ENCODE results near the gene PTOV1. TPM values are rescaled to one million over a fixed set of nuclear protein-coding genes. Genes with fewer than 3 reads are reported as not detected.
A peak's percentile ranks its signal among the peaks of the same experiment; 100 is the strongest.

The PTOV1 gene
- total RNA-seq, 2 donors from 2014 or later: 110 TPM

GRCh38 chr19:49872245-49873128 lies 21.5 kb downstream of the PTOV1 start:
- H3K27ac Mint-ChIP-seq: peak overlapping the region in 1 of 2 donors; percentile 52
- H3K9me3 Mint-ChIP-seq: no peaks in the 10 kb centered on the region
- ATAC-seq (no peak), DNase-seq (ENCODE audit: low spot score in 2 of 2) (no peak)
- H3K36me3 Mint-ChIP-seq: no peaks in the 10 kb centered on the region

DNA sequence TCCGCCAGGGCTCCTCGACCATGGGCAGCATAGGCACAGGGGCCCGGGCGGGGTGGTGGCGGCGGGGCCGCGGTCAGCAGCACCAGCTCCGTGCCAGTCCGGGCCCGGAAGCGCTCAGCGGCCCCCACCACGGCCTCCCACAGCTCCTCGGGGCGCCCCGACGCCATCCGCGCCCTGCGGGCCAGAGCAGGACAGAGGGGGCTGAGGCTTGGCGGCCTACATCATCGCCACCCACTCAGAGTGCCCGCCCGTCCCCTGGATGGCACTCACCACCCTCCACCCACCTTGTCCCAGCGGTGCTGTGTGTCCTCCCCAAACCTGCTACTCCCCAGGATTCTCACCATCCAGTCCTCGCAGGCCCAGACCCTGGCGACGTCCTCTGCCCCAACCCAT lies 22.2 kb downstream of the PTOV1 start:
- peaks cover 0 to 3% of the 10 kb centered on the region in 2 donors for H3K36me3 Mint-ChIP-seq
- DNase-seq (ENCODE audit: low spot score in 2 of 2) (no peak), ATAC-seq (no peak)
- no peaks in the 10 kb centered on the region for H3K9me3 Mint-ChIP-seq
- H3K27ac Mint-ChIP-seq: no peak overlapping the region

GRCh38 chr19:49873834-49874233 lies 22.9 kb downstream of the PTOV1 start:
- peaks cover 0 to 6% of the 10 kb centered on the region in 2 donors for H3K36me3 Mint-ChIP-seq
- no peak for ATAC-seq
- no peak for DNase-seq (ENCODE audit: low spot score in 2 of 2)
- no peak overlapping the region for H3K27ac Mint-ChIP-seq
- no peaks in the 10 kb centered on the region for H3K9me3 Mint-ChIP-seq

GRCh38 chr19:49874503-49875157 lies 23.7 kb downstream of the PTOV1 start:
- H3K36me3 Mint-ChIP-seq: peaks cover 0 to 10% of the 10 kb centered on the region in 2 donors
- no peak for ATAC-seq
- no peak overlapping the region for H3K27ac Mint-ChIP-seq
- no peak for DNase-seq (ENCODE audit: low spot score in 2 of 2)
- H3K9me3 Mint-ChIP-seq: no peaks in the 10 kb centered on the region

GRCh38 chr19:49875177-49875576 lies 24.2 kb downstream of the PTOV1 start:
- DNase-seq (ENCODE audit: low spot score in 2 of 2): no peak
- H3K9me3 Mint-ChIP-seq: no peaks in the 10 kb centered on the region
- H3K27ac Mint-ChIP-seq: no peak overlapping the region
- no peak for ATAC-seq
- H3K36me3 Mint-ChIP-seq: peaks cover 0 to 10% of the 10 kb centered on the region in 2 donors

DNA sequence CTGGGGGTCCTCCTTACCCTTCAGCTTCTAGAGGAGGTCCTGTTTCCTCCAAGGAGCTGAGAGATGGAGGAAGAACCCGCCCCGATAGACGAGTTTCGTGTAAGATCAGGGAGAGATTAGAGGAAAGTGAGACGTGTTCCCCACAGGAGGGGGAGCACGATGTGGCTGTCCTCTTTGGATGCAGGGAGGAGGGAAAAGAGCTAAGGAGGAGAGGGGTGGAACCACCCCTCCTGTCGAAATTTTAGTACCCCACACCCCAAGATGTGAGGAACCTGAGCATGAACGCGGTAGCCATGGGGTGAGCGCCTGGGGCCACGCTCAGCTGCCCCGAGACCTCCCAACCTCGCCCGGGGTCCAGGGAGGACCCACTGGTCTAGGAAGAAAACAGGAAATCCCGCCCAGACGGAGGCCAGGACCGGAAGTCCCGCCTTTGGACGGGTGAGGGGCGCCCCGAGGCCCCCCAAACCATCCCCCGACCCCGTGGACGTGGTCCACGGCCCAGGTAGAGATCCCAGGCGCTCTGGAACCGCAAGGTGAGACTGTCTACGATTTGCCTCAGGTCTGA lies 25.0 kb downstream of the PTOV1 start:
- ATAC-seq: no peak
- no peaks in the 10 kb centered on the region for H3K9me3 Mint-ChIP-seq
- peak in 1 of 2 donors; percentile 60 for DNase-seq (ENCODE audit: low spot score in 2 of 2)
- H3K36me3 Mint-ChIP-seq: peaks cover 0 to 10% of the 10 kb centered on the region in 2 donors
- H3K27ac Mint-ChIP-seq: no peak overlapping the region

- H3K36me3 Mint-ChIP-seq: peaks cover 0 to 13% of the 10 kb centered on the region in 2 donors
- no peak overlapping the region for H3K27ac Mint-ChIP-seq
- H3K9me3 Mint-ChIP-seq: no peaks in the 10 kb centered on the region
- ATAC-seq (peak; percentile 58 to 65), DNase-seq (ENCODE audit: low spot score in 2 of 2) (peak; percentile 98)
These were observed 25.6 kb downstream of the PTOV1 start for GRCh38 chr19:49876422-49877019.

DNA sequence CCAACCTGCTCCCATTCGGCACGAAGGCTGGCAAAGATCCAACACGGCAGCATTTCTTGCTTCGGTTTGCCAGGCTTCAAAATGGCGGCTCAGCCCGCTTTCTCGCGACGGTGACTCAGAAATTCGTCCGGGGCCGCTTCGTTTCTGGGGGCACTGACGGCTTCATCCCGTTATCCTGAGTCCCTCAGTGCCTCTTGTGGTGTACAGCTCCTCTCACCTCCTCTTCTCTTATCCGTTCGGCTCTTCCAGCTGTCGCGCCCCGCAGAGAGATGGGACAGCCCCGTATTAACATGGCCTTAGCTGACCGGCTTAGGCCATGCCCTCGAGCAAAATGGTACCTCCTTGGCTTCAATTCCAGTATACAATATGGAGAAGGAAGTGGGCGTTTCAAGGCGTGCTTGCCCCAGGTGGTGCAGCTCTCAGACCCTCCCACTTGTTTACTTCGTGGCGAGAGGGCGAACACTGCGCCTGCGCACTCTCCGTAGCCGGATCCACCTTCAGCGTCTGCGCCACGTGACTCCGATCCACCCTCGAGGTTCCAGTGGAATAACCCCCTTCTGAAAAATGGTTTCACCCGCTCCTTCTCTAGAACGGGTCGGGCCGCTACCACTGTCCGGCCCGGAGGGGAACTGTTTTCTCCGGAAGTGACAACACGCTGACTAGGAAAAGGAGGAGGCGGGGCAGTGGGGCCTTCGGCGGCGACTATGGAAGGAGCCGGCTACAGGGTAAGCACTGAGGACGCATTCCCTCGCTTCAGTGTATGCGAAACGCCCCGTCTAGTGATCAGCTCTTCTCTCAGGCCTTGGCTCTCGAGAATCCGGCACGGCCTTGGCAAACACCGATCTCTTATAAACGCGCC lies 26.3 kb downstream of the PTOV1 start, which contains the start of the genes AKT1S1 and TBC1D17:
Gene AKT1S1 (minus strand): TSS at position 336 of the 859 bp plus-strand sequence. CDS start 4,060 bp downstream, outside the sequence.
Gene TBC1D17 (plus strand): TSS at position 683 of the 859 bp plus-strand sequence. CDS start 22 bp downstream, at position 705.
- DNase-seq (ENCODE audit: low spot score in 2 of 2) (peak; percentile 94 to 100), ATAC-seq (peak; percentile 78 to 79)
- Mint-ChIP-seq H3K36me3 (peaks cover 0 to 18% of the 10 kb centered on the region in 2 donors), H3K9me3 (no peaks in the 10 kb centered on the region), H3K27ac (no peak within 1 kb of the TSS)

DNA sequence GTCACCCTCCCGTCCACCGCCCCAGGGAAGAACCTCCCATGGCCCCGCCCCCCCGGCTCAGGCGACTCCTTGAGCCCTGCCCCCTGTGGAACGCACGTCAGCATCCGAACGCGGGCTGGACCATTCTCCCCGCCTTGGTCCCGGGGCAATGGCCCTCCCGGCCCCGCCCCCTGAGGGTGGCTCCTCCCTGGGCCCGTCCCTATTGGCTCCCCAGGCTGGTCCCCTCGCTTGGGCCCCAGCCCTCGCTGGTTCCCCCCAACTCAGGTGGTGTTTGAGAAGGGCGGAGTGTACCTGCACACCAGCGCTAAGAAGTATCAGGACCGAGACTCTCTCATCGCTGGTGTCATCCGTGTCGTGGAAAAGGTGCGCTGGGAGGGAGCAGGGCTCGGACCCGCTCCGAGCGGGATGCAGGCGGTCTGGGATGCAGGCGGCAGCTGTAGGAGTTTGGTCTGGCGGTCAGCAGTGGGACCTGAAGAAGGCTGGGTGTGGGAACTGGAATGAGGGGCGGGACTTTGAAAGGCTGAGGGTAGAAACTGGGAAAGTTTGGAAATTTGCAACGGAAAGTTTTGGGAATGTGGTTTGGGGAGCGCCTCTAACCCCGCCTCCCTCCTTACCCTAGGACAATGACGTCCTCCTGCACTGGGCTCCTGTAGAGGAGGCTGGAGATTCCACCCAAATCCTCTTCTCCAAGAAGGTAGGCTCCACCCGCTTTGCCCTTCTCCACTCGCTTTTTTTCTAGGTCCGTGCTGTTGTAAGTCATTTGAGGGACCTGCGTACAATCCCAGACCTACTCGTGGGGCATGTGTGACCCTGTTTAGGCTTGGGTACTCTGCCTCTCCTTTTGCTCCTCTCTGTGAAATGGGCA lies 27.2 kb downstream of the PTOV1 start:
- ATAC-seq: peak; percentile 77 to 82
- no peak overlapping the region for H3K27ac Mint-ChIP-seq
- DNase-seq (ENCODE audit: low spot score in 2 of 2): peak; percentile 98 to 99
- H3K9me3 Mint-ChIP-seq: no peaks in the 10 kb centered on the region
- peaks cover 0 to 22% of the 10 kb centered on the region in 2 donors for H3K36me3 Mint-ChIP-seq

DNA sequence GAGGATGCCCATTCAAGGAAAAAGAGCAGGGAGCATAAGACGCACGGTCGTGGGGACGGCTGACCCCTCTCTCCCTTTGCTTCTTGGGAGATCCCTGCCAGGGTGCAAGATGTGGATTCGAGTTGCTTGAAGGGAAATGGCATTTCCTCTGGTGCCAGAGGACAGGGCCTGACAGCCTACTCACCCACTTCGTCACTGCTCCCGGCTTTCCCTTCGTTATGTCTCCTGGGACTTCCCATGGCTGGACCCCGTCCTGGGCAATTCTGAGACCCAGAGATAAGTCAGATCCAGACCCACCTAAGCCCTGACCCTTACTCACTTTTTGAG lies 27.7 kb downstream of the PTOV1 start:
- Mint-ChIP-seq H3K27ac (peak overlapping the region in 1 of 2 donors; percentile 50), H3K9me3 (no peaks in the 10 kb centered on the region), H3K36me3 (peaks cover 0 to 27% of the 10 kb centered on the region in 2 donors)
- ATAC-seq (no peak), DNase-seq (ENCODE audit: low spot score in 2 of 2) (no peak)

GRCh38 chr19:49879243-49879963 lies 28.4 kb downstream of the PTOV1 start:
- DNase-seq (ENCODE audit: low spot score in 2 of 2) (no peak), ATAC-seq (no peak)
- Mint-ChIP-seq H3K36me3 (peaks cover 0 to 27% of the 10 kb centered on the region in 2 donors), H3K9me3 (no peaks in the 10 kb centered on the region), H3K27ac (peak overlapping the region in 1 of 2 donors; percentile 40)

- Mint-ChIP-seq H3K9me3 (no peaks in the 10 kb centered on the region), H3K36me3 (peaks cover 2 to 27% of the 10 kb centered on the region in 2 donors), H3K27ac (peak overlapping the region in 1 of 2 donors; percentile 44)
- no peak for ATAC-seq
- DNase-seq (ENCODE audit: low spot score in 2 of 2): no peak
These were observed 29.4 kb downstream of the PTOV1 start for GRCh38 chr19:49880162-49880869.

GRCh38 chr19:49881186-49881585 lies 30.2 kb downstream of the PTOV1 start:
- Mint-ChIP-seq H3K9me3 (no peaks in the 10 kb centered on the region), H3K36me3 (peaks cover 5 to 27% of the 10 kb centered on the region in 2 donors), H3K27ac (no peak overlapping the region)
- DNase-seq (ENCODE audit: low spot score in 2 of 2): no peak
- no peak for ATAC-seq

Measured in activated naive CD4-positive, alpha-beta T cell treated with anti-CD3 and anti-CD28 coated beads, Interleukin-2, amount 50 U/mL, for 72 hours (primary cell).